Esophagus squamous epithelium (tissue), 4 donors: Measurements from ENCODE around the gene KIF7.

Experiments
- CTCF ChIP-seq, 6 experiments: fragments of 450-650 bp in 4 of 6; fragments of 200-600 bp in 2 of 6; sonication (generic) in 2 of 6; IDR thresholded peaks; one replicate each; pipeline ENCODE4 v1.5.1; 2016 to 2019; ENCODE audit warnings: antibody characterized with exemption in 6 of 6, mild to moderate bottlenecking in 4 of 6, moderate library complexity in 4 of 6
- POLR2A ChIP-seq, 4 donors: fragments of 450-650 bp; IDR thresholded peaks; one replicate each; pipeline ENCODE4 v1.6.1; 2017; ENCODE audit warnings: antibody characterized with exemption in 4 of 4, mild to moderate bottlenecking in 4 of 4, moderate library complexity in 3 of 4

- peak; percentile 34 to 81 (median 71) for TF ChIP-seq CTCF (IDR thresholded peaks at IDR 0.05)
- no peak for TF ChIP-seq POLR2A (IDR thresholded peaks at IDR 0.05)
These were observed 7.9 kb downstream of the KIF7 start for GRCh38 chr15:89647191-89647851.
